ENCODE data around the gene GALNT17. TPM values are rescaled to one million over a fixed set of nuclear protein-coding genes. Genes with fewer than 3 reads are reported as not detected.
A peak's percentile ranks its signal among the peaks of the same experiment; 100 is the strongest.

GALNT17 gene
- total RNA-seq, 1 experiment from 2014 or later, result not detected

DNA sequence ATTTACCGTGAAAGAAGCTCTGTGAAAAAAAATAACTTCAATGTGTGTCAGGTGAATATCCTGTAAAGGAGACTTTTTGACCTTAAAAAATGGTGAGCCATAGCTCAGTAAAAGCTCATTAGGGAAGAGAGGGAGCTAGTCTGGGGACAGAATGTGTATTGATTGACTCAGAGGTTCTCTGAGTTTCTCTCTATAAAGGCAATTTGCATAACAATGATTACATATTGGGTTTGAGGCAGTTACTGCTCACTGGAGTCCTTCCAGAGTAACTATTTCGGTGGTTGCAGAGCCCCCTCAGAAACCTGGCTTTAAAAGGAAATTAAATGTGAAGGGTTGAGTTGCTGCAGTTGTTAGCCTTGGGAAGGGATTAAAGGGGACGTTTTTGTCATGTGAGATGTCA lies 181.6 kb downstream of the GALNT17 start:
- in situ Hi-C loops (cut with HindIII; ENCODE audit: low sequenced_read_pairs), result no loop called here
- DNase-seq (ENCODE audit: low spot score), result no peak

DNA sequence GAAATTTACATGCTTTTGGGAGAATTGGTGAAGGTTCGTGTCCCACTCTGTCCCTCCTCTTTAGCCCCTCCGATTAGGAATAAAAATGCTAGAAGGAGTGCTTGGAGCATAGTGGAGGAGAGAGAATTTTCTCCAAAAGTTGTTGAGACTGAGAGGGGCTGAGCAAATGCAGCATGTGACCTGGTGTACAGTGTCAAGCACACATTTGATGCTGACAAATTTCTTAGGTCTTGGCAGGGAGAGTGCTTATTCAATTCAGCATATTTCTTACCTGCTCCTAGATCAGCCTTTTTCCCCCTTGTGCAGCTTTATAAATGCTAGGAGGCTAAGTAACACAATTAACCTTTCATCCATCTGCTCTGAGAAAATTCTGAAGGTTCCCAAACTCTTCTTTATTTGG lies 189.0 kb downstream of the GALNT17 start:
- DNase-seq (ENCODE audit: low spot score), result no peak
- in situ Hi-C loops (cut with HindIII; ENCODE audit: low sequenced_read_pairs), result no loop called here

DNA sequence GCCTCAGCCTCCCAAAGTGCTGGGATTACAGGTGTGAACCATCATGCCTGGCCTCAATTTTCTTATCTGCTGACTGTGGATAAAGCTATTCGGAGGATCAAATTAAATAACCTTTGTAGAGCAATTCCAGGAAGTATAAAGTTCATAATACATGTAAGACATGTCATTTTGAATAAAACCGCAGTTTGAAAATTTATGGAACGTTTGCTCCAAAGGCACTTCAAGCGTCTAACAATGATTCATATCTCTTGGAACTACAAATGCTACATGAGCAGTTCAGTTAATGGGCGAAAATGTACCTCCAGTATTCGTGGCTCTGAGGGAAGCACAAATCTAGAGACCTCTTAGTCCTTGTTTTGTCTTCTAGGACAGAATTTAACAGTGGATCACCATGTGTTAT lies 190.3 kb downstream of the GALNT17 start:
- in situ Hi-C loops (cut with HindIII; ENCODE audit: low sequenced_read_pairs), result no loop called here
- no peak for DNase-seq (ENCODE audit: low spot score)

DNA sequence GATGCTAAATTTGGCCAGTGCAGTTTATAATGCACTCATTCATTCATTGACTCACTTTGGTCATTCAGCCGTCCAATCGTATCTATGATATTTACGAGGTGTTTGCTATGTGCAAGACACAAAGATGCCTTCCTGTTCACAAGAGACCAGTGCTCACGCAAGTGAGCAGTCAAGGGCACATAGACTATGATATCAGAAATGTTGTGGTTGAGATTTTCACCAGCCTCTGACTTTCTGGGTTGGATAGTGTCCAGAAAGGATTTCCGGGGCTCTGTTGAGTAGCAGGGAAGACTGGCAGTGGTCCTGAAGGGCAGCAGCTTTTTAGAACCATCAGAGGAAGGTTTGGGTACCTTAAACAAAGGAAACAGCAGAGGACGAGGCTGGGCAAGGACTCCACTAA lies 191.8 kb downstream of the GALNT17 start:
- in situ Hi-C loops (cut with HindIII; ENCODE audit: low sequenced_read_pairs), result no loop called here
- no peak for DNase-seq (ENCODE audit: low spot score)

DNA sequence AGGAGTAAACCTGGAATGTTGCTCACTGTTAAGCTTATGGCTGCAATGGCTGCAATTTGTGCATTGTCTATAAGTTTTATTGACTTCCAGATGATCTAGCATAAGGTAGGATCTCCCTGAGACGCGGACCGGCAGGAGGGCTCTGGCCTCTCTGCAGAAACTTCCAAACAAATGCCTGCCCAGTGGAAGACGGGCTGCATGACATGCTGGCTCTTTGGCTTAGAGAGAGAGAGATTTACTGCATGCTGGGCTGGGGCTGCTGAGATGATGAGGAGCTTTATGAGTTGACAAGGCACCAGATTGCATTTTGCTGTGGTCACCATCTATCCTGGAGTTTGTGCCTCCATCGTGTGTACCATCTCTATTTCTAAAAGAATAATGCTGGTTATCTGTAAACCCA lies 193.2 kb downstream of the GALNT17 start:
- in situ Hi-C loops (cut with HindIII; ENCODE audit: low sequenced_read_pairs), result no loop called here
- DNase-seq (ENCODE audit: low spot score), result peak; percentile 93

DNA sequence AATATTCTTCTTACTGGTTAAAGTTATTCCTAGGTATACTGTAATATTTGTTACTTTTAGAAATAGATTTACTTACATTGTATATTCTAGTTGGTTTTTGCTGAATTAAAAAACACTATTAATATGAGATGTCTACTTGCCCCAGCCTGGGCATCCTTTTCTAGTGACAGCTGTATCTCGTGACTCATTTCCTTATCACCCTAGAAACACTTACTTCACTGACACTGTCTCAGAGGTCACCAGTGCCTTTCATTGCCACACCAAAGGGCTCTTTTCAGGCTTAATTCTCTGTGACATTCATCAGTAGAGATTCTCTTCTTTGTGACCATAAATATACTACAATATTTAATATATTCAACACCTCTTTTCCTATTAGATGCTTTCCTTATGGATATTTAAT lies 194.7 kb downstream of the GALNT17 start:
- in situ Hi-C loops (cut with HindIII; ENCODE audit: low sequenced_read_pairs), result no loop called here
- no peak for DNase-seq (ENCODE audit: low spot score)

DNA sequence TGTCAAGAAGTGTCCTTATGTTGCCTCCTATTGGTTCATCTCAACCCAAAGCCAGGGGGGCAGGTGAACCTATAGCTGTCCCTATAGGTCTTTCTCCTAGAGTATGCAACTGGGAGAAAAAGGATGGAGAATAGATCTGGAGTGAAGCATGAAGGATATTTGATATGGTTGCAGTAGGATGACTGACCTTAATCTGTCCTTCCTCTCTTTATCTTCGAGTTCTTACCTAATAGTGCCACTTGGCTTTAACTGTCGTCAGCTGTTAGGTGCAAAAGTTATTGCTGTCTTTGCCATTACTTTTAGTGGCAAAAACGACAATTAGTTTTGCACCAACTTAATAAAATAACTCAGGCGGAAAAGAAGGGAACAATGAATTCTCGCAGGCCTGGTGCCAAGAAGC lies 196.0 kb downstream of the GALNT17 start:
- in situ Hi-C loops (cut with HindIII; ENCODE audit: low sequenced_read_pairs), result no loop called here
- DNase-seq (ENCODE audit: low spot score), result no peak

DNA sequence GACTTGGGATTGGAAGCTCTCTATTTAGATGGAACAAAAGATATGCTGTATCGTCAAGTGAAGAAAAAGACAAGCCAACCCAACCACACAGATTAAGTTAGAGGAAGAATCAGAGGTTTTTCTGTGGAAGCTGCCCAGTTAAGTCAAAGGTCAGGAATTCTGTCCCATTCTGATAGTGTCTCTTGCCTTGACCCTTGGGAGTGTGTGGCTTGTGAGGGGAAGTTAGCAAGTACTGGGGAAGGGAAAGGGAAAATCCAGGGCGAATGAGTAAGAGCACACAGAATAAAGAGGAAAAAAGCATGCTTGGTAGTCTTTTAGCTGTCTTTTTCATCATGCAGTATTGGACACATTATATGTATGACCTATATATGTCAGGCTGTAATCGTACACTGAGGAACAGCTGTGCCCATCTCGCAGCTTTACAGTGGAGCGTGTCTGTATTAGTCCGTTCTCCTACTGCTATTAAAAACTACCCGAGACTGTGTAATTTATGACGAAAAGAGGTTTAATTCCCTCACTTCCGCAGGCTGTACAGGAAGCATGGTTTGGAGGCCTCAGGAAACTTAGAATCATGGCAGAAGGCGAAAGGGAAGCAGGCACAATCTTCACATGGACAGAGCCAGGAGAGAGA lies 197.2 kb downstream of the GALNT17 start:
- in situ Hi-C loops (cut with HindIII; ENCODE audit: low sequenced_read_pairs), result no loop called here

DNA sequence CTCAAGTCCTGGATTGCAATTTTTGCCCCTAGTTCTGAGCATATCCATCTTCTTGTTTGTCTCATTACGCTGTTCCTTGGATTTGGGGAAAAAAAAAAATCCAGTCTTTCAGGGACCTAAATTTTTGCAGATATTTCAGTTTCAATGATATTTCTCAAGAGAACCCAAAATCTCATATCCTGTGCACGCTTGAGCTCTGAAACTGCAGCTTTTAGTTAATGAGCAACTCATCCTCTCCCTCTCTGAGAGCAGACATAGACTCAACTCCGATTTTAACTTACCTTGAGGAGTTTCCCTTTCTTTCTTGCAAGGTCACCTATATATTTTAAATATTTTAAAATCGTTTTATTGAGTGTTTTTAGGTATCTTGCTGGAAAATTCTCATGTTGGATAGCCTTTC lies 200.3 kb downstream of the GALNT17 start:
- in situ Hi-C loops (cut with HindIII; ENCODE audit: low sequenced_read_pairs), result no loop called here
- DNase-seq (ENCODE audit: low spot score), result no peak

More for the DNA sequence above, 197.2 kb downstream of the GALNT17 start:
- no peak for DNase-seq (ENCODE audit: low spot score)

DNA sequence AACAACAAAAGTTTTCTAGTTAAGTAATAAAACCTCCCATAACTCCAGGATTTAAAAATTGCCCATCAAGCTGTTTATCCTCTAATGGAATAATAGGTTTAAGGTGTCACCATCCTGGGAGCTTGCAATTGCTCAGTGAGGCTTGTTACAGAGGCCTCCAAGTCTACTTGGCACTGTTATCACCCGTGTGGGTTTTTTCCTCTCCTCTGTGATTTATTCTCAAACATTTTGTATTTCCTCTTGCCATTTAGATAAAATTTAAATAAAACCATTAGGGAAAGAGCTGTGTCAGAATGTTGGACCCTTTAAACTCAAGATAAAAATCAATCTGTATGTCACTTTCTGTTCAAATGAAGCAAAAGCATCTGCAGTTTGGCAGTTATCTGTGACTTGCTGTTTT lies 202.6 kb downstream of the GALNT17 start:
- DNase-seq (ENCODE audit: low spot score), result peak; percentile 73
- in situ Hi-C loops (cut with HindIII; ENCODE audit: low sequenced_read_pairs), result no loop called here

DNA sequence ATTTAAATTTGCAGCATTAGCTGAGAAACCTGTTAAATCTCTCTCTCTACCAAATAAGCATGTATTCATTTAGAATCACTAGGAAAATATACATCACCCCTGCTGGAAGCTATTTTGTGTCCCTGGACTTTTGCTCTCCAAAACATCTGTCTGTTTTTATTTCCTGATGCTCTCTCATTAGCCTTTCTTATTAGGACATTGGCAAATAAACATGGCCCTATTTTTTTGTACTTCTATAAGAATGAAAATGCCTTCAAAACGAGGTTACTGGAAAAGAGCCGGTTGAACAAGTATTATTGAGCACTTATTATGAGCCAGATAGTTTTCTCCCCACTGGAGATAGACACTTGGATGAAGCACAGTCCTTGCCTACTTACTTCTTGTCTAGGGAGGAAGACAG lies 206.9 kb downstream of the GALNT17 start:
- no peak for DNase-seq (ENCODE audit: low spot score)
- in situ Hi-C loops (cut with HindIII; ENCODE audit: low sequenced_read_pairs), result no loop called here

DNA sequence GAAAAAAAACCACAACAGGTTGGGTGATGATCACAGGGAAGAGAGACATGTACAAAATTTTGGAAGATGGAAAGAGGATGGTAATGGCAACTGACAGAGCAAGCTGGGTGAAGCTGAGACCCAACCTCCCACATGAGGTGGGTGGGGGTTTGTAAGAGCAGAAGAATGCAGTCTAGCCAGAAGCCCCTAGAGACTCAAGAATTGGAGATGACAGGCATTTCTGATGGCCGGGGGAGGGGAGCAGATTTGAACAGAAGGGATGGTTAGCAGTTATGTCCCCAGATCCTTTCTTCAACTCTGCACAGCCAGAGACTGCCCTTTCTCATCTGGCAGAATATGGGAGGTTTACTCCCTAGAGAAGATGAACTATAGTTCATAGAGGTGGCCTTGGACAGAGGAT lies 208.0 kb downstream of the GALNT17 start:
- DNase-seq (ENCODE audit: low spot score), result no peak
- in situ Hi-C loops (cut with HindIII; ENCODE audit: low sequenced_read_pairs), result no loop called here

DNA sequence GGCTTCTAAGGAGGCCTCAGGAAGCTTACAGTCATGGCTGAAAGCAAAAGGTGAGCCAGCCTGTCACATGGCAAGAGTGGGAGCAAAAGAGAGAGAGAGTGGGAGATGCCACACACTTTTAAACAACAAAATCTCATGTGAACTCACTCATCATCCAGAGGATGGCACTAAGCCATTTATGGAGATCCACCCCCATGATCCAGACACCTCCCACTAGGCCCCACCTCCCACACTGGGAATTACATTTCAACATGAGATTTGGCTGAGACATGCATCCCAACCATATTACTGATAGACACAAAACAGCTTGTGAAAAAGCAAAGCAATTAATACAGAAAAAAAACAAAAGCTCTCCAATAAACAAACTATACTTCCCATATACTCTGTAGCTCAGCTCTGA lies 210.3 kb downstream of the GALNT17 start:
- in situ Hi-C loops (cut with HindIII; ENCODE audit: low sequenced_read_pairs), result no loop called here
- DNase-seq (ENCODE audit: low spot score), result no peak

DNA sequence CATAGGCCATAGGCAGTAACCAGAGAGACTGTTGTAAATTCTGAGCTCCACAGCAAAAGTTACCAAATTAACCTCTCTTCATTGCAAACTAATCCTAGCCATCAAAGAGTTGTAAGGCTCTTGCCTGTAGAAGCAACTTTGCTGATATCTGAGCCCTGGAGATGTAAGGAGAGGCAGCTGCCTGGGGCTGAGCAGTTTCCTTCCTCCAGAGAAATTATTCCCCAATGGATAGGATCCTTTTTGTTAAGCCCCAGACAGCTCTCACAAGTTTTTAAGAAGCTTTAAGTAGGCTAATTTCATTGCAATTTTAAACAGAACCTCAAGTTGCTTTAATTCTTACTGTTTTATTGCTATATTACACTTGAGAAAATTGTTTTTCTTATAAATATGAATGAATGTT lies 211.1 kb downstream of the GALNT17 start:
- DNase-seq (ENCODE audit: low spot score), result no peak
- in situ Hi-C loops (cut with HindIII; ENCODE audit: low sequenced_read_pairs), result no loop called here

DNA sequence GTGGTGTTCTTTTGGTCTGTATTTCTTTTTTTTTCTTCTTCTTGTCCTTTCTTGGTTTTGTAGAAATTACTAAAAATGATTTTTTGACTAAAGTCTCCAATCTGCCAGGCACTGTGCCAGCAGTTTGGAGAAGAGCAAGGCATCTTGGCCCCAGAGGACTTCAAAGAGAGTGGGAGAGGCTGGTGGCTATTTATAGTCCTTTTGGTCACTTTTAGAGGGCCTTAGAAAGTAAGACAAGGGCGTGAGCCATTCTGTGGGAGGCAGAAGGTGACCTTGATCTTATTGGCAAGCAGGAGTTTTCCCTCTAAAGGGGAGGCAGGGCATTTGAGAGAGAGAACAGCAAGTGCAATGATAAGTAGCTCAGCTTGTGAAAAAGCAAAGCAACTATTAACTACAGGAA lies 211.9 kb downstream of the GALNT17 start:
- DNase-seq (ENCODE audit: low spot score), result no peak
- in situ Hi-C loops (cut with HindIII; ENCODE audit: low sequenced_read_pairs), result no loop called here

DNA sequence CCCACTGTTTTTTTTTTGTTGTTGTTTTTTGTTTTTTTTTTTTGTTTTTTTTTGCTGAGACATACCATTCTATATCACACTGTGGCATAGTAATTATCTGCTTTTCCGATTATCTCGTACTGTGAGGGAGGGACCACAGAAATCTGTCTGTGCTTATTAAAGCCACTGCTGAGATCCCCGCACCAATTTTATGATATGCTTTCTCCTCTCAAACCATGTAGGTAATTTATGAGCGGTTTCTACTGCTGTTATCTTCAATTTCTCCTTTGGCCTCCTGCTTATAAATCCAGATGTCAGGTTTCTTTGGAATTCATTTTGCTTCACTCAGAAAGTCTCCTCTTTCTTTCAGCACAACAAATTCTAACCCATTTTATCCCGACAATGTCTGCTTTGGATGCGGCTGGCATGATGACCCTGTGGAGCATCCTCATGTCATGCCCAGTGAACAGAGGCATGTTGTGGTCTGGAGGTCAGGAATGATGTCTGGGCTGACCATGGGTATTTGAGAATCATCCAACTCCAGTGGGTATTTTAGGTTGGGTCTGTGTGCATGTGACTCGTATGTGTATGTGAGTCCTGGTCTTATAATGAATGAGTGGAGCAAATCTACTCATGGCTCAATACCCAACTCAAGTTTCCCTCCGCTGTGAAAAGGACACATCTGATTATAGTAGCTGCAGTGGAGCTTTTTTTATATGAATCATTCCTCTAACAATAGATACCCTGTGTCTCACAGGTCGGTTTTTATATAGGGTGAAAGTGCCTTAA lies 213.4 kb downstream of the GALNT17 start:
- no peak for DNase-seq (ENCODE audit: low spot score)
- in situ Hi-C loops (cut with HindIII; ENCODE audit: low sequenced_read_pairs), result no loop called here

DNA sequence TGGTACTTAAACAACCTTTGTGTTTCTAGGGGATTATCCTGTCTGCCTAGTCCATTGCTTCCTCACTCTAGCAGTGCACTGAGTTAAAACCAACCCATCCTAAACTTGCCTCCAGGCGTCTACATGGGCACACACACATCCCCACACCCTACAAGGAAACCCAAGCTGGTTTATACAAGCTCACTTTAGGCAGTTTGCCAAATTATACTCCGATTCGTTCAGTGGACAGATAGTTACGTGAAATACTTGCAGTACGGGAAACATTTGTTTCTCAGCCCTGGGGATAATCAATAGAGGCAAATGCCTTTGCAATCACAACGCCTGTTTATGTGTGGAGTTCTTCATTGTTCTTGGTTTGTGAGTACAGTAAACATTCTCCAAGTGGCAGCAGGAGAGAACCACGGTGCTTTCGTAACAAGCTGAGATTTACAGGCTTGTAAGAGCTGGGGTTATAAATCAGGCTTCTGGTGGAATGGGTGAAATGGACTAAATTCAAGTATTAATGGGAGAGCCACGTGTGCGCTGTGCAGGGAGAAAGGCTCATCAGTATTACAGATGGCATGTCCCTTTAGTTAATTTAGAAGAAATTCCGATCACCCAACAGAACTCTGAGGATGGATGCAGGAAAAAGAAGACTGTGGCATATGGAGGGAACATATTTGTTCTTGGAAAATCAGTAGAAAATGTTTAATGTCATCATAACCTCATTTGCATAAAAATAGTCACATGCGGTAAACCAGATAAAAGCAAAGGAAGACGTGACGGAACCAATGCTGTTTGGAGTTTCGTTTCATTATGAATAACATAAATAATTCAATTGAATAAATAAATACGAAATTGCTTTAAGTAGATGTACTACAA lies 217.1 kb downstream of the GALNT17 start:
- DNase-seq (ENCODE audit: low spot score), result peak; percentile 60
- in situ Hi-C loops (cut with HindIII; ENCODE audit: low sequenced_read_pairs), result no loop called here

DNA sequence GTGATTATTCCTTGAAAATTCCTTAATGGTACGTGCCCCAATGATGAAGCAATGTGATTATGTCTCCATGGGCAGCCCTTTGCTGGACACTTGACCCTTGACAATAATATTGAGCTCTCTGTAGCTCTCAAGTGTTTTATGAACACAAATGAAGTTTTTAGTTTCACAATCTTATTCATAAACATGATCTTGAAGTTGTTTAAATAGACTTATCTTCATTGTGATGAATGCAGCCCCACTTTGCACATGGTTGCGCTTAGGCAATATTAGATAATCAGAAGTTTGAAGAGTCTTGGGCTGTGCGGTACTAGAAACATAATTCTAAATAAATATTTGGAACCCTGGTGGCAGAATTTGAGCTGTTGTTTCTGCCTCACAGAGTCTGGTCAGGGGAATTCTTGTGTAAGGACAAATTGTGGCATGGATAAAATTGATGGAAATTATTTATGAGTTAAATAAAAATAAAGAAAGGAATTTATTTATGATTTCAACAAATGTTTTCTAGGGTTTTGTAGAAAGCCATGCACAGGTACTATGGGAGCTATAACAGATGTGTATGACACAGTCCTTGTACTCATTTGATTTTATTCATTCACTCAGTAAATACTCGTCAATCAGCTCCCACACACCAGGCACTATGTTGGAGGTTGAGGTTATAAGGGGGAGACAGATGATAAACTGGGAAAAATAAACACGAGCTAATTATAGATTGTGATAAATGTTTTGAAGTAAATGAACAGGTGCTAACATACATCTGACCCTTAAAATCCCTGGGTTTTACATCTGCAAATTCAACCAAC lies 217.9 kb downstream of the GALNT17 start:
- in situ Hi-C loops (cut with HindIII; ENCODE audit: low sequenced_read_pairs), result no loop called here
- no peak for DNase-seq (ENCODE audit: low spot score)

DNA sequence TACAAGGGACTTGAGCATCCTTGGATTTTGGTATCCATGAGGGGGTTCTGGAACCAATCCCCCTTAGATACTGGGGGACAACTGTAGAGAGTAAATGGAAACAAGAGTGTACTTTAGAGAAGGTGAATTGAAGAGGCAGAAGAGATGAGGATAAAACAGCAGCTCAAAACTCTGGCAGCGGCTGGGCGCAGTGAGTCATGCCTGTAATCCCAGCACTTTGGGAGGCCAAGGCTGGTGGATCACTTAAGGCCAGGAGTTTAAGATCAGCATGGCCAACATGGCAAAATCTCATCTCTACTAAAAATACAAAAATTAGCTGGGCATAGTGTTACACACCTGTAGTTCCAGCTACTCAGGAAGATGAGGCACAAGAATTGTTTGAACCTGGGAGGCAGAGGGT lies 218.7 kb downstream of the GALNT17 start:
- in situ Hi-C loops (cut with HindIII; ENCODE audit: low sequenced_read_pairs), result no loop called here
- no peak for DNase-seq (ENCODE audit: low spot score)

Measured in G401 (cell line).